Astrocyte of the cerebellum (primary cell): ENCODE measurements around the gene FAM168A.

ENCODE experiments used
- DNase-seq: peaks from one replicate; pipeline ENCODE4 v3.0.0-alpha.2; 2011; ENCODE audit warnings: low read depth
- H3K4me3 ChIP-seq: 2 replicates; pipeline ENCODE4 v1.5.1; 2011; ENCODE audit warnings: mild to moderate bottlenecking, low read depth, low read length, moderate library complexity
- CTCF ChIP-seq: IDR thresholded peaks from 2 replicates; pipeline ENCODE4 v1.5.1; 2012; ENCODE audit warnings: low read length, low read depth, moderate library complexity, mild to moderate bottlenecking; ENCODE audit errors: missing control alignments
- in situ Hi-C: cut with HindIII; loops from 2 replicates; pipeline ENCODE4 v1.10.0; 2017; ENCODE audit warnings: low sequenced_read_pairs

The FAM168A gene

GRCh38 chr11:73551677-73552076 lies 46.2 kb downstream of the FAM168A start:
- H3K4me3 ChIP-seq: no peak overlapping the region
- in situ Hi-C loops: no loop called here
- TF ChIP-seq CTCF: no peak
- DNase-seq: no peak

DNA sequence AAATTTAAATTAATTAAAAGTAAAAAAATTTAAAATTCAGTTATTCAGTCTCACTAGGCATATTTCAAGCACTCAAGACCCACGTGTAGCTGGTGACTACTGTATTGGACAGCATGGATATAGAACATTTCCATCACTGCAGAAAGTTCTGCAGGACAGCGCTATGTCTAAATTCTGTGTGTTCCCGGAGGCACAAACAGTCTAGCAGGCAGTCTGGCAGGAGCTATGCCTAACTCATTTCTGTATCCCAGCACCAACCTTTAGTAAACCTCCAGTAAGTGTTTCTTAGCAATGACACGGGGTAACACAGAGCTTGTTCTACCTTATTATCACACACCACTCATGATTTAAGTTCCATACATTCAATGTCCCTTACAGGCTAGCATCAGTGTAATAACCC lies 48.5 kb downstream of the FAM168A start:
- in situ Hi-C loops: no loop called here
- no peak for DNase-seq
- no peak for TF ChIP-seq CTCF
- no peak overlapping the region for H3K4me3 ChIP-seq

GRCh38 chr11:73547706-73548595 lies 50.0 kb downstream of the FAM168A start:
- no peak for DNase-seq
- in situ Hi-C loops: no loop called here
- TF ChIP-seq CTCF: no peak
- no peak overlapping the region for H3K4me3 ChIP-seq

DNA sequence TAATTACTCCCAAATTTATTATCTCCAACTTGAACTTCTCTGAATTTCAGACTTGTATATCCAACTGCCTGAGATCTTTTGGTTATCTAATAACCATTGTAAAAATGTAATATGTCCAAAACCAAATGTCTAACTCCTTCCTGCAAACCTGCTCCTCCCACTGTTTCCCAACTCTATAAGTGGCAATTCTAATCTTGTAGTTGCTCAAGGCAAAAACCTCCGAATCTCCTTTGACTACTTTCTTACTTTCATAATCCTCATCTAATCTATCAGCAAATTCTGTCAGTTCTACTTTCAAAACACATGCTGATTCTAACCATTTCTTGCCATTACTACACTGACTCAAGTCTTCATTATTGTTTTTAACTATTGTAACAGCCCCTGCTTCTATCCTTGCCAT lies 55.7 kb downstream of the FAM168A start:
- in situ Hi-C loops: no loop called here
- DNase-seq: no peak
- no peak for TF ChIP-seq CTCF
- no peak overlapping the region for H3K4me3 ChIP-seq

DNA sequence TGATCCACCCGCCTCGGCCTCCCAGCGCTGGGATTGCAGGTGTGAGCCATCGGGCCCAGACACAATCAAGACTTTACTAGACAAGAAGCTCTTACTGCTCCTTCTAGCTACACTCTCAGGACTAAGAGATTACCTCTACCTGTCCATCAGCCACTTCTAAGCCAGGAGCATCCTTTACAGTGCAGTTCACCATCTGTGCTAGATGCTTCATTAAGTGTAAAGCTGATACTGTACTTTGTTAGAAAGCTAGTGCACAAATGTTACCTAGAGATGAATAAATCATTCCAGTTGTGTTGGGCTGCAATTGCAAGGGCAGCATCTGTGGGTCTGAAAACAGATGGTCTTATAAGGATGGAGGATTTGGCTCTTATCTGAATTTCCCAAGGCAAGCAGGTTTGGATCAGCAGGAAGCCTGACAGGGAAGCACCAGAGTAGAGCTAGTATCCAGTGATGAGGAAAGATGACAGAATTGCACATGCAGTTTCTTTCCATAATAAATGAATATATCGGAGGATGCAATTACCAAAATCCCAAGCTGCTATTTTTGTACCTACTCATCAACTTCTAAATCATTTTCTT lies 58.3 kb downstream of the FAM168A start:
- in situ Hi-C loops: no loop called here
- TF ChIP-seq CTCF: no peak
- no peak for DNase-seq
- H3K4me3 ChIP-seq: no peak overlapping the region

DNA sequence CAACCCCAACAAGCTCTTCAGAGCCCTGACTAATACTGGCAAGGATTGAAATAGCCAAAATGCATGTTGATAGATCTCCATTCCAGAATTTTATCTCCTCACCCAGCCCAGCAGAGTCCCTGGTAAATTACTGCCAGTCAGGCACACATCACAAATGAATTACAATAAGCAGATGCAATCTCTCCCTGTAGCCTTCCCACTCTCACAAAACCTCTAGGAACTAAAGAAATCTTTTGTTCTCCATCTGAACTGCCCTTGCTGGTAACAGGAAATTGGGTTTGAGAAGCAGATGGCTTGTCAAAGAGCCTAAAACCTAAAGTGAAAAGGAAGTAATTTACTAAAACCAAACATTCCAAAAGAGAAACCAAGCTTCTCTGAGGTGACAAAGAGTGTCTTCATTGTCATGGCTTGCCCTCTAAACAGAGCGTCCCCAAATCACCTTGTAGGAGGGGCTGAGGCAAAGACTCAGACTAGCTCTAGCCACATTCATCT lies 59.5 kb downstream of the FAM168A start:
- DNase-seq: no peak
- H3K4me3 ChIP-seq: no peak overlapping the region
- in situ Hi-C loops: no loop called here
- no peak for TF ChIP-seq CTCF
